IPS-20b (cell line): ENCODE measurements around the gene DIPK1A.
A peak's percentile ranks its signal among the peaks of the same experiment; 100 is the strongest.

Experiments
- H3K27ac ChIP-seq: one replicate; pipeline ENCODE4 v1.5.1; 2013; ENCODE audit warnings: low read length
- H3K27me3 ChIP-seq: 2 replicates; pipeline ENCODE4 v1.6.1; 2013; ENCODE audit warnings: mild to moderate bottlenecking, low read length, inconsistent platforms; ENCODE audit not compliant: insufficient read depth
- H3K36me3 ChIP-seq: 2 replicates; pipeline ENCODE4 v1.6.1; 2013; ENCODE audit warnings: low read depth, mild to moderate bottlenecking, inconsistent platforms, low read length, moderate library complexity; ENCODE audit not compliant: insufficient read depth
- H3K4me1 ChIP-seq: 2 replicates; pipeline ENCODE4 v1.6.1; 2013; ENCODE audit warnings: mild to moderate bottlenecking, control low read depth, inconsistent platforms, low read length, moderate library complexity; ENCODE audit not compliant: insufficient read depth
- H3K4me3 ChIP-seq: 2 replicates; pipeline ENCODE4 v1.5.1; 2013; ENCODE audit warnings: mild to moderate bottlenecking, low read length, inconsistent platforms
- H3K9ac ChIP-seq: 2 replicates; pipeline ENCODE4 v1.6.1; 2013; ENCODE audit warnings: low read depth, mild to moderate bottlenecking, inconsistent platforms, low read length, moderate library complexity
- H3K9me3 ChIP-seq: 2 replicates; pipeline ENCODE4 v1.6.1; 2013; ENCODE audit warnings: mild to moderate bottlenecking, low read depth, low read length, inconsistent platforms; ENCODE audit not compliant: insufficient read depth

Gene DIPK1A

DNA sequence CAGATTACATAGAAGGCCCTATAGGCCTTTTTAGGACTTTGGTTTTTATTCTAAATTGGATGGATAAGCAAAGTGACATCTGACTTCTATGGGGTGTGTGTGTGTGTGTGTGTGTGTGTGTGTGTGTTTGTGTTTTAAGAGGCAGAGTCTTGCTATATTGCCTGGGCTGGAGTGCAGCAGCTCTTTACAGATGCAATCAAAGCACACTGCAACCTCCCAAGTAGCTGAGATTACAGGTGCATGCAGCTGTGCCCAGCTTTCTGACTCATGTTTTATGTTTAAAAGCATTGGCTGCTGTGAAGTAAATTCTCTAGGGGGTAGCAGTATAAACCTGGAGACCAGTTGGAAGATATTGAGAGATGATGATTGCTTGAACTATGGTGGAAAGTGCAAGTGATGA is 164.0 kb downstream of the DIPK1A start:
- Histone ChIP-seq H3K36me3 (no peaks in the 10 kb centered on the region), H3K4me3 (no peak overlapping the region), H3K9me3 (no peaks in the 10 kb centered on the region), H3K9ac (no peak overlapping the region), H3K4me1 (peaks cover 8% of the 10 kb centered on the region; the same call in 1 of the 2 replicates), H3K27ac (no peak overlapping the region), H3K27me3 (no peaks in the 10 kb centered on the region)

DNA sequence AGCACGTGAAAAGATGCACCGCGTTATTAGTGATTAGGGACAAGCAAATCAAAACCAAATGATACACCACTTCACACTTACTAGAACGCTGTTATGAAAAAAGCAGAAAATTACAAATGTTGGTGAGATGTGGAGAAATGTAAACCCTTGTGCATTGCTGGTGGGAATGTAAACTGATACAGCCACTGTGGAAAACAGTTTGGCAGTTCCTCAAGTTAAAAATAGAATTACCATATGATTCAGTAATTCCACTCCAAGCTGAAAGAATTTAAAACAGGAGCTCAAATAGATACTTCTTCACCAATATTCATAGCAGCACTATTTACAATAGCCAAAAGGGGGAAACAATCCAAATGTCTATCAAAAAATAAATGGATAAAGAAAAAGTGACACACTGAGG is 166.1 kb downstream of the DIPK1A start:
- no peak overlapping the region for H3K9ac ChIP-seq
- no peaks in the 10 kb centered on the region for H3K9me3 ChIP-seq
- peaks cover 20% of the 10 kb centered on the region for H3K4me1 ChIP-seq
- no peaks in the 10 kb centered on the region for H3K36me3 ChIP-seq
- no peak overlapping the region for H3K4me3 ChIP-seq
- H3K27me3 ChIP-seq = no peaks in the 10 kb centered on the region
- no peak overlapping the region for H3K27ac ChIP-seq

DNA sequence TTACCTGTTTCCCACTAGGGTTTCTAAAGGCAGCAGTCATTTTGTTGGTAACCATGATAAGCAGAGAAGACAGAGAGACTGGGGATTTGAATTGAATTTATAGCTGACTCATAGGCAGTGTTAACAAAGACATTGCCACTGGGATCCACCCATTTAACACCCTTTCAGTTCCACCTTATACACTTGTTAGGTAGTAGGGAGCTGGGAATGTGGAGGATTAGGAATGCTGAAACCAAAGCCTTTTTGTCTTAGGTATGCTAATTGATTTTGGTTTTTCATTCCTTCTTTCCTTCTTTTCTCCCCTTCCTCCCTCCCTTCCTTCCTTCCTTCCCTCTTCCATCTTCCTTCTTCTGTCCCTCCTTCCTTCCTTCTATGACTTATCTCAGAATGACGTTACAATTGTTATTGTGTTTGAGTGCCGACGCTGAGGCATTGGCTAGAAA is 168.9 kb downstream of the DIPK1A start:
- Histone ChIP-seq H3K4me3 (peak overlapping the region; percentile 51; the same call in 1 of the 2 replicates), H3K9ac (peak overlapping the region; percentile 46; the same call in 1 of the 2 replicates), H3K27ac (no peak overlapping the region), H3K4me1 (peaks cover 20% of the 10 kb centered on the region), H3K9me3 (no peaks in the 10 kb centered on the region), H3K27me3 (no peaks in the 10 kb centered on the region), H3K36me3 (no peaks in the 10 kb centered on the region)
